ENCODE data around the gene CCDC89.

CCDC89 gene

DNA sequence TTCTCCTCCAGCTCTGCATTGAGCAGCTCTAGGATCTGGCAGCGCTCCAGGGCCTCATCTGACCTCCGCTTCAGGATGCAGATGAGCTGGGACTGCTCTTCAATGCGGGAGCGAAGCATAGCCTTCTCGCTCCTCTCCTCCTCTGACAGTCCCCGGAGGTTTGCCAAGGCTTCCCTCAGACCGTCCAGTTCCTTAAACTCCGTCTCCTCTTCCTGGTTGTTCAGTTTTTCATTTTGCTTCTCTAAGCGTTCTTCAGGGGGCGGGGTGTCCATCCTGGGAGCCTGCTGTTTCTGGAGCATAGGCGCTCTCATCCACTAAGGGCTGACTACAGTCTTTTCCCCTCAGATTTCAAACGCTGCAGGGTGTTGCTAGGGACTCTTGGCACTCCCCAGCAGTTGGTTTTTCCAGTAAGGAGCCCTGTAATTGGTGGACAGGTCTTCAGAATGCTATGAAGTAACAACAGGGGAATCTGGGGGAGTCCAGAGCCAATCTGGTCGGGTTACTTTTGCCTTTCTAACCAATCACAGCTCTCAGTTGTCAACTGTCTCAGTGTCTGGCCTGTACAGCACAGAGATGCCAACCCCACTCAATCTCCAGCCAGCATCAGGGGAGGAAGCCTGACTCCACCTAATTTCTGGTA is at the start of gene CCDC89:
CCDC89 (minus strand) TSS at position 376 of the 640 bp plus-strand sequence; CDS start at position 311, 65 bp downstream.
- no peak for DNase-seq (ENCODE audit: low read depth in 3 of 3)

DNA sequence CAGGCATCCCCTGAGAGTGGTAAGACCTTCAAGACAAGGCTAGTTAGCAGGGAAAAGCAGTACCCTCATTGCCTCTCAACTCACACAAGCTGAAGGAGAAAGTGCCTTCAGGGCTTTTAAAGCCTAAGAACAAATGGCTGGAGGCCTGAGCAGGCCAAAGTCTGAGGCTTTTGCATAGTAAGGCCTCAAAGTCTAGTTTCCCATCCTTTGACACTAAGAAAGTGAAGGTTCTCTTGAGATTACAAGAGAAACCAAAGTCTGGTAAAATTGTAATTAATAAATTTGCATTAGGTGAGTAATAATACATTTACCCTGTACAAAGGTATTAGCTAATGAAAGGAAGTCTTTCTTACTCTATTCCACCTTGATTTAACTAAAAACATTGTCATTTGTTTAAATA is 47.0 kb upstream of the CCDC89 start:
- no peak for DNase-seq (ENCODE audit: low read depth in 3 of 3)

DNA sequence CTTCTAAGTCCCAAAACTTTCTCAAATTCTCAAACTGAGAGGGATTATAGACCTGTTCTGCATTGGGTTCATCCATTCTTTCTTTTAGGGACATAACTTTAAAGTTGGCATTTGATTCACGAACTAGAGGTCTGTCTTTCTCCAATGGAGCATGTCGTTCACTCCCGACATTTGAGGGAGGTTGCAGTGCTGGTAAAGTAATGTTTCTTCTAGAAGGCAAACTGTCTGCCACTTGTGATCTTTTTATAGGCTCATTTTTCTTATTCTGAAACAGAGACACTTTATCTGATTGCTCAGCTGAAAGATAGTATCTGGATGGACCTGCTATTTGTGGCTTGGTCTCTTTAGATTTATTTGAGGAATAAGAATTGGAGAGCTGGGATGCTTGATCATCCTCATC is 40.4 kb upstream of the CCDC89 start:
- DNase-seq (ENCODE audit: low read depth in 3 of 3), result no peak

DNA sequence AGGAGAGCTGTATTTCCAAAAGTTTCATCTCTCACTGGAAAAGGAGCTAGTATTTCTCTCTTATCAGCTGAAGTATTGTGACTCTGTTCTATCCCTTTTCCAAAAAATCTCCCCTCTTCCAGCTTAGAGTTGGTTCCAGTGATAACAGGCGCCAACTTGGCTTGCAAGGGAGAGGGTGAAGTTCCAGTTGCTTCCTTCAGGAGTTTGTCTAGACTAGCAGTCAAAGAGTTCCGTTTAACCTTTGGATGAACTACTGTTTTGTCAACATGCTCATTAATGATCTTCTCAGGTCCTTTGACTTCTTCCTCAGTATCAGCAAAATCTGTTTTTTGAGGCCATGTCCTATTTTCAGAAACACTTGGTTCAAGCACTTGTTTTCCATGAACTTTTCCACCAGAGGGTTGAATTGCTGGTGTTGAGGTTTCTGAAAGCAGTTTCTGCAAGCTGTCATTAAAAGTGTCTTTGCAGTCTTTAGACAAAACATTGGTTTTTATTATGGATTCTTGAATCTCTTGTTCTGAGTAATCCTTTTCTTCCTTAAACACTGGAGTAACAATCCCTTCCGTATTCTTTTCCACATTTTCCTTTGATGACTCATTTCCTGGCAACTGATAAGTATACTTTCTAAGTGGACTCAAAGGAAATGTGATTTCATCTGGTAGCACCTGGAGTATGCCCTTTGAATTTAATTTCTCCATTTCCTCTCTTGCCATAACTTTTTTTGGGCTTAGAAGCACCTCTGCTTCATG is 39.7 kb upstream of the CCDC89 start:
- DNase-seq (ENCODE audit: low read depth in 3 of 3), result no peak

DNA sequence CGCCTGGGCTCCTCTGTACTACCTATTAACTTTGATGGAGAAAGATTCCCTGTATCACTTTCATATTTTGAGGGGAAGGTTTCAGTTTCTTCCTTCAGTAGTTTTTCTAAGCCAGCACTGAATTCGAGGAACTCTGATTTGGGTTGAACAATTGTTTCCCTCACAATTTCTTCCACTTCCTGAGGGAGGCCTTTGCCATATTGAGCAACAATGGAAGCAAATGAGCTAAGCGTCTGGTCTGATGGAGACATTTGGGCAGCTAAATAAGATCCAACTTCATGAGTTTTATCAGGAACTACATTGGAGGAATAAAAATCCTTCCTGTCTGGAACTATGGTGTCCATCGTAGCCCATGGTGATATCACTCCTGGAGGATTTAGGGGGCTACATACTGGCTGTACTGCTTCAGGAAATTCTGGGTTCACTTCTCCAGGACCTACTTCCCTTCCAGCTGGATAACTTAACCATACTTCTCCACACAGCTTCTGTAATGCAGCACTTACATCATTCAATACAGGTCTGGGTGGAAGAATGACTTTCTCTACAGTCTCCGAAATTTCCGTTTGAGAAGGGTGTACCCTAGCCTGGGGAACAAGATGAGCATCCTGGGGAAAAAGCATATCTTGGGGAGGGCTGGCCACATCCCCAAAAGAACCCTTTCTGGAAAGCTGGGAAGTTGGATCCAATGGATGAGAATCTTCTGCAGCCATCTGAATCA is 38.9 kb upstream of the CCDC89 start:
- no peak for DNase-seq (ENCODE audit: low read depth in 3 of 3)

DNA sequence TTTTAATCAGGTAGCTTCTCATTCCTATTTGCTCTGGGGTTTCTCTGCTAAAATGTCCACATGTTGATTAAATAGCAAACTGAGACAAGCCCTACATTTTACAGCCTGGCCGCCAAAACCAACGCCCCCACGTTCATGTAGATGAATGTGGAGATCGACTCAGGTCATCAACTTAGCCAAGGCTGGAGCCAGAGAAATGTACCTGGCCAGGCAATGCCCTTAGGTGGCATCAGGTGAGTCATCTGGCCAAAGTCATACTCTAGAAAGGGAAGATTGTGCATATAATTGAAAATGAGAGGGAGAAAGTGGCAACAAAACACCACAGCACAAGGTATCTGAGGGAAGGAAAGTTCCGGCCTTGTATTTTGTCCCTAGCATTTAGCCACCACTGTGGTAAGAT is 37.1 kb upstream of the CCDC89 start:
- DNase-seq (ENCODE audit: low read depth in 3 of 3), result no peak

DNA sequence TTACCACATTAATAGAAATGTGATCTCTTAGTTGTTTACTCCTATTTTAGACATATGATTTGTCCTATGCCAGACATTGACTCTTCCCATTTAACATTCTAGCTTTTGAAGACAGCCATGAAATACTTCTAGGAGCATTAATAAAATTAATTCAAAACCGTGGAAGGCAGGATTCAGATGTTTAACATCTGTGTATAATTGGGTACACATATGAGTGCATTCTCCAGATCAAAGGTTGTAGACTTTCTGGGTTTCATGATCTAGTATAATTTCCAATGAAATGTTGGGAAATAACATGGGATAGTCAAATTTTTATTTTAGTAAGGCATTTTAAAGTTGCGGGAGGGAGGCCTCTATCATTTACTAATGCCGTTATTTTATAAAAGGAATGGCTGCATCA is 35.2 kb upstream of the CCDC89 start:
- no peak for DNase-seq (ENCODE audit: low read depth in 3 of 3)

DNA sequence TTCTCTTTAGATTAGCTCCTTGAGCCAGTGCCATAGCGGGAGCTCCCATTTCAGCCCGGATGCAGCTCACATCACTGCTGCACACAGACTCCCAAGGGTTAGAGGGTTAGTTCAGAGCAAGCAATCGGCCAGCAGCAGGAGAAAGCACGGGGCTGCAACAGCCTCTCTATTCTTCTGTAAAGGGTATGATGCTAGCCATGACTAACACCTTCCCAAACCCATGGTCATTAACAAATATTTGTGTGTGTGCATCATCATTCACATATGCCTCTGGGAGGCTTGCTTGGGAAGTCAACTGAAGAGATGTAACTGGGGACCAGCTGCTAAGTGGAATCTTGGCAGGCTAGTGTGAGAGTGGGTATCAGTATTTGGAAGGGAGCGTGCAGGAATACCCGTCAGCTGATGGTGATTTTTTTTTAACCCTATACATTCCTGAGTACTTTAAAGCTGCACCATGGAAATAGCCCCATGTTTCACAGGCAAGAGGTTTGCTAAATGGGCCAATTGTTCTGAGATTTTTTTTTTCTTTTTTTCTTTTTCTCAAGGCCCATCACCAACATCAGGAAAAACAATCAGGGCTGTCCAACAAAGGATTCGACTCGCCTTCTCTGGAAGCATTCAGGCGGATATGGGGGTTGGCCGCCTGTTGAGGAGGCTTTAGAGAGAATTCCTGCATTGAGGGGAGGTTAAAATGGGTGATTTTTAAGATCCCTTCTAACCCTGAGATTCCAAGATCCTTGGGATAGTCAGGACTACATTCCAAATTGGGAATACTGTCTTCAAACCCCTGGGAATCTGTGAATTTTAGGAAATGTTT is 33.2 kb upstream of the CCDC89 start:
- DNase-seq (ENCODE audit: low read depth in 3 of 3), result no peak

DNA sequence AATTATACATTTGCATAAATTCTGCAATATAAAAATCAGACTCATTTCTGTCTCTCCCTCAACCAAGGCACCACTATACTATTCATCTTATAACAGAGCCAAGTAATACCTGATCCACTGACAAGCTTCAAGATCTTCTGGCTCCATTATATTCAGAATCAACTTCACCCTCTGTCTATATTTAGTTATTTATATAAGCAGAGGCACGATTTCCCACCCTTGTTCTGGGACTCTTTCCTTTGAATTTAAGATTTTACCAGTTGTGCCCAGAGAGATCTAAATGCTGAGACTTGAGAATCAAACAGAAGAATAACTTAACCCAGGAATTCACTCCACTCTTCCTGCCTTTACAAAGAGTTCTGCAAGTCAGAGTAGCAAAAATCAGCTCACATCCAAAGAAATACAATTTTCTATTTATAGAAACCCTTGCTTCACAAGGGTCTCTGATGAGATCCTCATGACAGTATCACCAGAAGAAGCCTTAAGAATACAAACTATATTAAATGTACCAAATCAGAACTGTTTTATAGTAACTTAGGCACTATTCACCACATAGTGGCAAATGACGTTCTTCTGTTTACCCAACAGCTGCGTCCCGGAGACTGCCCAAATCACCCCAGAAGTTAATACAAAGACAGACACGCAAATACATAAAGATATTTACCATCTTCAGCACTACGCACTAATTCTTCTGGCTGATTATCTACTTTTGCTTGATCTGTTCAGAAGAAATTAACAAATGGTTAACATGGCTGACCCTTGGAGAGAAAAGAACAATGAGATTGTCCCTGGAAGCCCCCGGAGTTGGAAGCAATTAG is 32.3 kb upstream of the CCDC89 start:
- DNase-seq (ENCODE audit: low read depth in 3 of 3), result no peak

DNA sequence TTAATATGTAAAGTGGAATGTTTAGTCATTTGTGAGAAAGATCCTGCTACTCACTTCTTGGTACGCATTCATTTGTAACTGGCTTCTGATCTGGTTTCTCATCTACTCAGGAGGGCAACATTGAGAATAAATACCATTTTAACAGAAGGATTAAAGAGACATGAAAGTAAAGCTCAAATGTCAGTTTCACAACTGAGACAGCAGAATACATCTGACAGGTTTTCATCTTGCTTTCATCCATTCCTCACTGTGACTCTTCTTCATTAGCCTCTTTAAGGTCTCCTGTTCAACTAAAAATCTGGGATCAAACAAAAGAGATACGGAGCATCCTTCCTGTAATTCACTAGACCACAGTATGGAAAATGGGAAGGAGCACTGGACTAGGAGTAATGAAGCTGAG is 31.4 kb upstream of the CCDC89 start:
- no peak for DNase-seq (ENCODE audit: low read depth in 3 of 3)

DNA sequence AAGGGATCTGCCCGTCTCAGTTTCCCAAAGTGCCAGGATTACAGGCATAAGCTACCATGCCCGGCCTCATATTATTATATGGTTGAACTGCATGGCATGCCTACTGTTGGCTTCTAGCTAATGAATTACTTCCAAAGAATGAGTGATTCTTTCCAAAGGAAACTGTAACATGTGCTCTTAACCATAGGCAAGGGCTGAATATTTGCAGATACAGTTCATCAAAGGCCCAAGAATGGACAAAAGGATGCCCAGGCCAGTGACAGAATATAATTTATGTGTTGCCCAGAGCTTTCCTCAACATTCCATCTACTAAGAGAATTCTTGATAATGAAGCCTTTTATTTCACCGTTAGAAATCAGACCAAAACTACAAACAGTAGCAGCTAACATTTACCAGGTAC is 27.0 kb upstream of the CCDC89 start:
- no peak for DNase-seq (ENCODE audit: low read depth in 3 of 3)

DNA sequence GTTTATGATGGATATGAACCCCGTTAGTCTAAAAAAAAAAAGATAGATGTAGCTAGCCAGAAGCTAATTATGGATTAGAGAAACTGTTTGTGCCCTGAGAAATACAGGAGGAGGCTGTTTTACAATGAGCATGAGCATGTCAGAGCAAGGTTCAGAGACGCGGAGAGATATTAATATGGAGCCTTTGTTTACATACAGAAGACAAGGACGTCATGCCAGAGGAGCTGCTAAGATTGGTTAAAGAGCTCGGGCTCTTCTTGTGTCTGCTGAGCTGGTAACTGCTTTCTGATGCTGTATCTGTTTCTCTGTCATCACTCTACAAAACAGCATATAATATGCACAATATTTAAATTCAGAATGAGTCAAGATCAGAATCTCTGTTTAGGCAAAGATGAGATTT is 24.9 kb upstream of the CCDC89 start:
- no peak for DNase-seq (ENCODE audit: low read depth in 3 of 3)

DNA sequence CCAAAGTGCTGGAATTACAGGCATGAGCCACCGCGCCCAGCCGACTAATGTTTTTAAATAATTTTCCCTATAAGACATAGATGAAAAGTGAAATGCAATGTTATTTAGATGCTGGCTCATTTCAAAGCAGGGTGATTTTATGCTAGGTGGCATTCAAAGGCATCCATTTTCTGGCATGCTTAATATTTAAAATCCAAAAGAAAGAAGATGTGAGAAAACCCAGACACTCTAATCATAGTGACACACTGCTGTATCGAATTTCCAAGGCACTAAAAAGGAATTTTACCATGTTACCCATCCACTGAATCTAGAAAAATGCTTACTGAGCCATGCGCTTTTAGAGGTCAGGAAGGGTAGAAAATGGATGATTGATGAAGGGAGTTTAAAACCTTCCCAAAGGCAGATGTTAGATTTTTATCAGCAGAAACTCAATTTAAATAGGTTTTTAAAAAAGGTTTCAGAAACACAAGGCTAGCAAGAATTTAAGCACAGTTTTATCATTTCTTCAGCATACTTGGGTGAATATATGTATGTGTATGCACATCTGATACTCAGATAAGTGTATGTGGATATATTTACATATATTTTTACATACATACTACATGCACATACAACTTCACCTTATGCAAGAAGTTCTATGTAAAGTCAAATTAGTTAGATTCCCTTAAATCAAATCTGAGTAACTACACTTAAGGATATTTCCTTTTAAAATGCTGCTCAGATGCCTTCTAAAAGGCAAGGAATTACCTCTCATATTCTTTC is 24.1 kb upstream of the CCDC89 start:
- no peak for DNase-seq (ENCODE audit: low read depth in 3 of 3)

DNA sequence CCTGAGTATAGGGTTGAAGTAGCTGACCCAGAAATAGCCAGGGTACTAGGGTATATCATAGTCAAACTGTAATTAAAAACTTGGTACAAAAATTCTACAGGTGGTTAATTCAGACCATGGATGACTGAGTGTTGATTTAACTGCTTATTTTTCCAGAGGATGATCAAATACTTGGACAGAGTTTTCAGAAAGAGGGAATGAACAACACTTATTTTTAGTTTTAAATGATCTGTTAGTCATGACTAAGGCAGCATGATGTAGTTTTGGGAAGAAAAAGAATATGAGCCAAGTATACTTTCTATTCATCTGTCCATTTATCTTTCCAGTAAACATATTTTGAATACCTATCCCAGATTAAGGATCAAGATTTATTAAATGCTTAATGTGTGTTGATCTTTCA is 19.8 kb upstream of the CCDC89 start:
- DNase-seq (ENCODE audit: low read depth in 3 of 3), result no peak

DNA sequence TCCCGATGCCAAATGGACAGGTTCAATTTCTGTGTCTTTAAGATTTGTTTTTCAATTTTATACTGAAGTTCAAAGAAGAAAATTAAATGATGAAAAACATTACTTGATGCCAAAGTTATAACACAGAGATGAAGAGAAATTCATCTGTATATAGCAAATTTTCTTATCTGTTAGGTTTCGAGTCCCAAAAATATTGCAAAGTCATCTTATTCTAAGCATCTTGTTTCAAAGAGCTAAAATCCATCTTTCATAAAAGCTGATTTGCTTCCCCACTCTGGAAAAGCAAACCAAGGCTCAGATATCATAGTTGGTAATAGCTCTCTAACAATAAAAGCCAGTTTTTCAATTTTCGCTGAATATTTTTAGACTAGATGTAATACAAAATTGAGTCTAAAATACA is 19.0 kb upstream of the CCDC89 start:
- DNase-seq (ENCODE audit: low read depth in 3 of 3), result no peak

DNA sequence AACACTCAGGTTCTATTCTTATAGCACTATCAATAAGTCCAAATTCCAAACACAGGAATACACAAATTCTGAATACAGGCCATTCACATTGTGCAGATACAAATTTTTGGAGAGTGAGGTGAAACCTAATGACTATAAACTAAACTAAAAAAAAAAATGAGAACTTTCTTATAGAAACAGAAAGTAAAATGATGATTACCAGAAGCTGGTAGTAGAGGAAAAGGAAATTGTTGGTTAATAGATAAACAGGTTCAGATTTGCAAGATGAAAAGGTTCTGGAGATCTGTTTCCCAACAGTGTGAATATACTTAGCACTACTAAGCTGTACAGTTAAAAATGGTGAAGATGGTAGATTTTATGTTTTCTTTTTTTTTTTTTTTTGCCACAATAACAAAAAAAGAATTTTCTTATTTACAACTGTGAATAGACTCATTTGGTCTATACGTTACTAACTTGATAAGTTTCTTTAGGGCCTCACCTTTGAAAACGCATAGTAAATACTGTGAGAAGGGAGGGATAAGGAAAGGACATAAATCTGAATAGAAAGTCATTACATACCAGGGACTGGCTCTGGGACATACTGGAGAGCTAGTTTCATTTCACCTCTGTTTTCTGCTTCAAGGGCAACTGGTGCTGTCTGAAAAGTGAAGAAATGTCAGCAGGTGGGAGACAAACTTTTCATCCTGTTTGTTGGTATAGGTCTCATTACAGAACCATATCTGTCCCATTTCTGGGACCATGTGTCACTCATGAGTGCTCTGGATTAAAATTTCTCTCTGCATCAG is 14.2 kb upstream of the CCDC89 start:
- no peak for DNase-seq (ENCODE audit: low read depth in 3 of 3)

DNA sequence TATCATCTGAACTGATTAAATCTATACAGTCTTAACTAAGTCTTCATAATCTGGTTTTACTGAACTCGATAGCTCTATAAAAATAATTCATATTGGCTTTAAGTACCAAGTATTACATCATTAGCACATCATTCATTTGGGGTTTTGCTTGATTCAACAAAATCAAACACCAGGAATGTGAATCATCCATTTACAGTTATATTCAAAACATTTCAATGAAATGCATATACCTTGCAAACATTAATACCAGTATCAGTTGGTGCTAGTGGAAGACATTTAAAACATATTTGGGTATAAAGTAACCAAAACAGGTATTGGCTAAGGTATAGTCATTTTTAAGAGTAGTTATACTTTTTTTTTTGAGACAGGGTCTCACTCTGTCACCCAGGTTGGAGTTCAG is 12.2 kb upstream of the CCDC89 start:
- no peak for DNase-seq (ENCODE audit: low read depth in 3 of 3)

DNA sequence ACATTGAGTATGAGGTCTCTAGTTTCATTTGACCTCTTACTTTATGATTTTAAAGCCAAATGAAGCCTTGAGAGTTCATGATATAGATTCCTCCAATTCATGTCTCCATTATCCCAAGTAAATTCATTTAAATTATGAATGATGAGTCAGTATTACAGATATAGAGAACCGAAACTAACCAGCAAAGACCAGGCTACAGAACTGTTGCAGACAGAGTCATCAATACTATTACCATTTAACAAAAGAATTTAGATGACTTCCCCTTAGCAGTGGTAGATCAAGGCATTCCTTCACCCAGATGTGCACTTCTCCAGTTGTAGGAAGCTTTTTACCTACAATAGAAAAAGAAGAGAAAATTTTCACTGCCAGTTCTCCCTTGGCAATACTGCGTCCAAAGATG is 11.8 kb upstream of the CCDC89 start:
- no peak for DNase-seq (ENCODE audit: low read depth in 3 of 3)

DNA sequence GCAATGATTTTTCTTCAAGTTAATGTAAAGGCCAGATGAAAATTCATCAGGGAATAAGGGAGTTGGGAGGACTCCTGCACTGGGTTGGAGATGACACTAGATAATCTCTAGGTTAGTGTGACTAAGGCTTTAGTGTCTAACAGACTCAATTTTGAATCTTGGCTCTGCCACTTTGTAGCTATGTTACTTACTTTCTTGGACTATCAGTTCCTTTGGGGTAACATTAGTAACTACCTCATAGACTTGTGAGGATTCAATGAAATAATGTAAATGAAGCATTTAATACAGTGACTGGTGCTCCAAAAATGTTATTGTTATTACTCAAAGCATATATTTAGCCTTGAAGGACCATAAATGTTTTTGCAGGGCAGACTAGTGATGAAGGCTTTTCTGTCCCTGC is 9.6 kb upstream of the CCDC89 start:
- DNase-seq (ENCODE audit: low read depth in 3 of 3), result no peak
